K562 (cell line): Measurements from ENCODE around the gene IL17A.

Experiments
- BRF1 ChIP-seq: IDR thresholded peaks from 3 replicates; pipeline ENCODE4 v1.6.1; 2011; ENCODE audit warnings: borderline replicate concordance, mild to moderate bottlenecking; ENCODE audit not compliant: insufficient read length; ENCODE audit errors: extremely low read depth
- EZH2 ChIP-seq: IDR thresholded peaks from 2 replicates; pipeline ENCODE4 v1.6.1; 2012; ENCODE audit warnings: low read depth, mild to moderate bottlenecking, inconsistent platforms, low read length, borderline replicate concordance
- L3MBTL2 ChIP-seq: fragments of 450-650 bp; IDR thresholded peaks from 2 replicates; pipeline ENCODE4 v1.6.1; 2016; ENCODE audit warnings: mild to moderate bottlenecking, moderate library complexity
- RNF2 ChIP-seq: sonication (generic); IDR thresholded peaks from 2 replicates; pipeline ENCODE4 v1.6.1; 2016
- SETDB1 ChIP-seq: IDR thresholded peaks from one replicate; pipeline ENCODE4 v1.6.1; 2012; ENCODE audit warnings: low read length, control low read depth, inconsistent platforms
- SMC3 ChIP-seq: conservative IDR thresholded peaks from 2 replicates; pipeline ENCODE4 v1.6.1; 2011; ENCODE audit warnings: low read depth, low read length, improper control_type of control experiment; ENCODE audit not compliant: insufficient read depth
- USF1 ChIP-seq: sonication (generic); formaldehyde crosslinking; IDR thresholded peaks from 2 replicates; pipeline ENCODE4 v1.9.0; 2022; ENCODE audit warnings: mild to moderate bottlenecking, missing genetic modification reagents
- USF2 ChIP-seq: sonication (generic); formaldehyde crosslinking; IDR thresholded peaks from 2 replicates; pipeline ENCODE4 v1.5.0; 2020; ENCODE audit warnings: missing genetic modification reagents
- ZNF12 ChIP-seq: sonication (generic); formaldehyde crosslinking; IDR thresholded peaks from 2 replicates; pipeline ENCODE4 v1.4.0; 2020; ENCODE audit warnings: mild to moderate bottlenecking, missing genetic modification reagents
- ZNF134 ChIP-seq: fragments of 250-450 bp; sonication (Bioruptor Pico); conservative IDR thresholded peaks from 2 replicates; pipeline ENCODE4 v1.4.0; 2020

DNA sequence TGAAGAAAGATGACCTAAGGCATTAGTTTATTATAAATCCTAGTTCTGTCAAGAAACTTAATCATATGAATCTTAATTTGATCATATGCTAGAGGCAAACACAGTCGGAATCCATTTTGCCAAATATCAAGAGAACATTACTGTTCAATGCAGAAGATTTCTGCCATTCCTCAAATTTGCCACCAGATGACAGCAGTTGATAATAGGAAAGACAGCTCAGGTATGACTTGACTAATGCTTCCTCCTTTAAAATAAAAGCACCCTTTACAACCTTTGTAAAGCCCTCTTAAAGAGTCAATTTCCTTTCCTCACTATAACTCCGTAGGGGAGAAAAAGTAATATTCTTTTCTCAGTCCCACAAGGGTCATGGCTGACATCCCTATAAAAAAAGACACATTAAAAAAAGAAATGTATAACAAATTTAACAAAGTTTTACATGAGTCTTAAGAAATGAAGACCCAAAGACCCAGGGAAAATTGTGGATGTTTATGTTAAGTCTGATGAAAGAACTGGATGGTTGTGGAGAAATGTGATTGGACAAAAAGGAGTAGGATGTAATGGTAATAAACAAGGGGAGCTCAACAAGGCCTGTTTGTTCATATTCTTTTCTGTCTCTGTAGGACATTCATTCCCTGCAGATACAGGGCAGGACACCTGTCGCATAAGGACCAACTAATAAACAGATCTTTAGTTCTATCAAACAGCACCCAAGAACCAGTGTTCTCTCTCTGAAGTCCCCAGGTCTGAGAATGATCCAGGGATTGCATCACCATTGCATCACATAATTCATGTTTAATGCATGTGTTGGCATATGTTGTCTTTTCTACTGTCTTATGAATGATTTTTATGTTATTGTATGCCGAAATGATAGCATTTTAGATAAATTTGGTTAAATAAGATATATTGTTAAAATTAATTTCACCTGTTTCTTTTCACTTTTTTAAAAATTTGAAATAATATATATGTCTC is 23.0 kb upstream of the IL17A start:
- TF ChIP-seq SMC3, result peak; percentile 50
- no peak for TF ChIP-seq SETDB1
- TF ChIP-seq RNF2, result no peak
- TF ChIP-seq L3MBTL2, result no peak
- TF ChIP-seq USF2 (CRISPR knock-in tag), result no peak
- TF ChIP-seq BRF1, result no peak
- TF ChIP-seq USF1 (CRISPR knock-in tag), result no peak
- no peak for TF ChIP-seq ZNF134 (CRISPR knock-in tag)
- TF ChIP-seq ZNF12 (CRISPR knock-in tag), result no peak
- TF ChIP-seq EZH2, result no peak
